LoVo (cell line): ENCODE results near the gene SSBP2.
A peak's percentile ranks its signal among the peaks of the same experiment; 100 is the strongest.

Source experiments
- DNase-seq: peaks from one replicate; pipeline ENCODE4 v3.0.0-alpha.2; 2016; ENCODE audit warnings: low spot score

SSBP2 gene

DNA sequence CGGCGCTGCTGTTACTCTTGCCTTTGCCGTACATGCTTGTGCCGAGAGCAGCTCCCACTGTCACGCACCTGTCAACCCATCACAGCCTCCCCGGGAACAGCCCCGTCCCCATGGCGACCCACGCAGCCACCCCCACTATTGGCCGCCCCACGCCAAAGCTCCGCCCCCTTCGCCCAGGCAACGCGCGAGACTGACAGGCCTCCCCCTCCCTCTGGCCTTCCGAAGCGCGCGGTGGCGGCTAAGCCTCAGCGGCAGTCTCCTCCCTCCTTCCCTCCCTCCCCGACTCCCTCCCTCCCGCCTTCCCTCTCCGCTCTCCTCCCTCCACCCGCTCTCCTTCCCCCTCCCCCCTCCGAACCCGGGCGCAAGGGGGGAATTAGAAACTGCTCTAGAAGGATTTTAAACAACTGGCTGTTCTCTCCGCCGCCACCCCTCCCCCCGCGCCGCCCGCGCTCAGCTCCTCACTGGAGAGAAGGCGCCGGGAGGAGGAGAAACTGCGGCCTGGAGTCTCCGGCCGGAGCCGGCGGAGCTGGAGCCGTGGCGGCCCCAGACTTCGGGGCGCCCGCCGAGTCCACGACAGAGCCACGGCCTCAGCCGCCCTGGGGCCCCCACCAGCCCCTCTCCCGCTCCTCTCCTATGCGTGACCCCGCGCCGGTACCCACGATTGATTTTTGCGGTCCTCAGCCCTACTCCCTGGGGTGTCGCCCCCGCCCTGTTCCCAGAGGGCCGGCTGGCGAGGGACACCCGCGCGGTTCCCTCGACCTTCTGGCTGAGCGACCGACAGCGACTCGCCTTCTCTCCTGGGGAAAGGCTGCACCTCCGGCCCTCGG, at the start of gene SSBP2:
Gene SSBP2 (minus strand): TSS at position 89 of the 827 bp plus-strand sequence. CDS start 55 bp downstream, at position 34.
- DNase-seq, result peak; percentile 98

DNA sequence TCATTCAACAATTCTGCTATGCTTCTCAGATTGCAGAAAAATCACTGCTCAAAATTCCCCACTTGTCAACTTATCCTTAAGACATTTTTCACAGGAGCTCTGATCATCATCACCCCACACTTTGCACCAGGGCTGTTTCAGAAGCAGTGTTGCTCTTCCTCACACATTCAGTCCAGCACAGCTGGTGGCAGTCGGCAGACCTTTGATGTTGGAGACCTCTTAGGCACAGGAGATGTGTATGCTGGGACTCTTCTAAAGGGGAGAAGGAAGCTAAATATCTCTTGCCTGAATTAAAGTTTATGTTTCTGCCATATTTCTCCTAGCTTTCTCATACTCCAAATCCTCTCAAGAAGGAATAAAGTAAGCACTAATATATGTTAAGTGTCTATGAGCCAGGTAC, 44.8 kb upstream of the SSBP2 start:
- no peak for DNase-seq

DNA sequence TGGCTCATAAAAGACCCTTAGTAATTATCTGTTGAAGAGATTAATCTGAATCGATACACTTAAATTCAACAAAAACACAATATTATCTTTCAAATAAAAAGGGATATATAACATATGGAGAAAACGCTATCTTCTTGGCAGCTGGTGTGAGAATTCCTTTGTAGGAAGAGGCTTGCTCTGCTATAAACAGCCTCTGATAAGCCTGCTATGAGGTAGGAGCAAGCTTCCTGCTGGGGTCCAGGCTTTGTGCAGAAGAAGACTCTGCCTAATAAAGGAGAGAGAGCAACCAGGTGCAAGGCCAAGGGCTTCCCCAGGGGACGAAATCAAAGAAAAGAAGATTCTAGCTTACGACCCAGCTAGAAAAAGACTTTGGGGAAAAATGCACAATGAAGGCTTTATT, 43.3 kb upstream of the SSBP2 start:
- DNase-seq, result no peak

DNA sequence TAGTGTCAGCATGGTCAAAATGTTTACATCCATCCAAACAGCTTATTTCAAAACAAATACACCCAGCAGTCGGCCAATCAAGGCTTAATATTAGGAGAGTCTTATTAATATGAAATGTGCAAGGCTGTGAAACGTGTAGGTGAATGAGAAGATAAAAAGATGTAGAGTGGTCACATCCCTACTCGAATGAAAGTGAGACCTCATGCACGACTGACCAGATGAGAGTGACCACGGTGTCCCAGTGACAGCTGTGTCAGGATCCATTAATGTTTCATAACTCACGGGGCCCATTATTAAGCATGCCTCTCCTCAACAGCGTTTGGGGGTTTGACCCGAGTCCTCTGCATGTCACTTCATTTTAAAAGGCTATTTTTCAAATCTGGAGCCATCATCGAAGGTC, 39.4 kb upstream of the SSBP2 start:
- no peak for DNase-seq

DNA sequence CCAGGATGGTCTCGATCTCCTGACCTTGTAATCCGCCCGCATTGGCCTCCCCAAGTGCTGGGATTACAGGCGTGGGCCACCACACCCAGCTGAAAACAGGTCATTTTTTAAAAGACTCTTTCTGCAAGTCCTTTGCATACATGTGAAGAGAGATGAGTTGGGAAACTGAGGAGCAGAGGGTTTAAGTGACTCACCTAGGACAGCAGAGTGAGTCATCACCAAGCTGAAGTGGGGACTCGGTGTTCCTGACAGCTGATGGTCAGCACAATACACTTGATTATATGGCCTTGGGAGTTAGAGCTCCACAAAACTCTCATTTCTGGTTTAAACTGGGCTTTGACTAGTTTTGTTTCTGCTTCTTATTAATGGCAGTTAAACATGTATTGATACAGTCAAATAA, 38.1 kb upstream of the SSBP2 start:
- no peak for DNase-seq

DNA sequence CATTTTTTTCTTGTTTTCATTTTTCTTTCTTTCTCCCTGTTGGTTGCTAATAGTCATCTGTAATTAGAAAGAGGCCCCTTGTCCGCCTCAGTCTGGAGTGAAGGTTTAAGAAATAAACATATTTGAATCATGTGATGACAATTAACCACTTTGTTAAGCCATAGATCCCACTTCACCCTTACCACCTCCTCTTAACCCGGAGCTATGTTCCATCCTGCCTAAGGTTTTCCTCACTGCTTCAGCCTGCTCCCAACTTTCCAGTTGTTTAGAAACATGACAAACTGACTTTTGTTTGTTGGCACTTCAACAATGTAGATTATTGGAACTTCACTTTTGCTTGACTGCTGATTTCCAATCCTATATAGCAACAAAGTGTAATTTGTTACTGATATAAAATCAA, 37.4 kb upstream of the SSBP2 start:
- no peak for DNase-seq

DNA sequence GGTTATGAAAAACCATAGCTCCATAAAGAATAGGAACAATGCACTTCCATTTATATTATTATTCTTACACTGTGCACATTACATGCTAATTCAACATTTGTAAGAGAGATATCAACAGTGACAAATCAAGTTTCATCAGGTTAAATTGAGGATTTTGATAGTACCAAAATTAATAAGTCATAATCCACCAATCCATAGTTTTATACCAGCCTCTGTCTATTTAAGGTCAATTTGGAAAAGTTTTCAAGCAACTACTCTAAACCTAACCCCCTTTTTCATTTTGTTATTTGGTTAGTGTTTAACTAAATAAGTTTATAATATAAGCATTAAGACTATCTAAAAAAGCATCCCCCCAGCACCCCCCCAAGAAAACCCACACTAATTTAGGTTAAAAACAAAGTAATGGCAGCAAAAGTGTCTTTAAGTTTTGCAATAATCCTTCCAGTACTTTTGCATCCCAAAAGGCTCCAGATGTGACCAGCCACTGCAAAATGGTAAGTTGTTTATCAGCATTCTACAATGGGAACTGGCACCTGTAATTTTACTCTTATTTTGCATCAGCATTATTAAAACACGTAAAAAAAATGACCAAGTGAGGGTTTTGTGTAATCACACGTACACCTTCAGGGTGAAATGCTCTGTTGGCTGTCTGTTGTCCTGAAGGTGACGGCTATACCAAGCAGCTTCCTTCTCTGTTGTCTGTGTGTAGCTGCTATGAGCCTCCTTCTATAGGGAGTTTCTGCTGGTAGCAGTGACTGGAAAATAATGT, 36.8 kb upstream of the SSBP2 start:
- DNase-seq, result no peak

DNA sequence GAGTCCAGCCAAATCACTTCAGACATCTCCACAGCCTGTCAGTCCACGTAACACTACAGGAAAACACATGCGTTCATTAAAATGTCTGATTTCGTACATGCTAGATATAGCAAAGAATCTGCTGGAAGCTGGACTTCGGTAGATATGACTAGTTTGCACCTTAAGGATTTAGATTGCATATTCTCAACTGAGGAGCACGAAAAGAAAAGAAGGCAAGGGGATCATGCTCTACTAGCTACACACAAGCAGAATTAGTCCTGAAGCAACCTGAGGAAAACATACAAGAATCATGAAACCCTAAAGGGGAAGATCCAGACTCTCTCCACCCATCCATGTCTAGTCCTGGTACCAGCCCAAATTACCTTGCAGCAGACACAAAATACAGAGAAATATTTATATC, 36.1 kb upstream of the SSBP2 start:
- DNase-seq, result no peak

DNA sequence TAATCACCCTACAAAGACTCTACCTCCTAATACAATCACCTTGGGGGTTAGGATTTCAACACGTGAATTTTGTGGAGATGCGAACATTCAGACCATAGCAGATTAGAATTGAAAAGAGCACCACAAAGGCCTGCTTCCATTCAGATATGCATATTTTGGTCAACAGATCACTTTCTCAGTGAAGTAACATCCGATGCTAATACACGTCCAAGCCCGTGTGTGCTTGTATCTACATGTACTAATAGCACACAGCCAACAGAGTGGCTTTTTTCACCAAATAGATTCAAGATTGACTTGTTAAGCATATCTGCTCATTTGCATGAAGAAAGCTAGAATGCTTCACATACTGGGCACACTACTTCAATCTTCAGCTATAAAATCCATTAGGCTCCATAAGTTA, 35.6 kb upstream of the SSBP2 start:
- DNase-seq, result no peak

DNA sequence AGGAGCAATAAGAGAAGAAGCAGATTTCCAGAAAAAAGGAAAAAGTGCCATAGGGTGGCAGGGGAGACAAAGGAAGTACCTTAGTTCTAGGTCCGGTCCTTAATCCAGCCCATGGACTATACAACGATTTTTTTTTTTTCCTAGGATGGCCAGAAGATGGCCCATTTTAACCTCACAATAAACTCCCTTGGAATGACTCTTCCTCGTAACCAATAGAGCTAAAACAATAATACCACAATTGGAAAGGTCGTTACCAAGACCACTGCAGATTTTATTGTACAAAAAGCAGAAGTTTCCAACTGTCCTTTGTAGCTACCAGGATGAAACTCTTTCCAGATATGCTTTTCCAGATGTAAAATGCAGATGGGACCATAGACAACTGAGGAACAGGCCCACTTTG, 34.4 kb upstream of the SSBP2 start:
- no peak for DNase-seq

DNA sequence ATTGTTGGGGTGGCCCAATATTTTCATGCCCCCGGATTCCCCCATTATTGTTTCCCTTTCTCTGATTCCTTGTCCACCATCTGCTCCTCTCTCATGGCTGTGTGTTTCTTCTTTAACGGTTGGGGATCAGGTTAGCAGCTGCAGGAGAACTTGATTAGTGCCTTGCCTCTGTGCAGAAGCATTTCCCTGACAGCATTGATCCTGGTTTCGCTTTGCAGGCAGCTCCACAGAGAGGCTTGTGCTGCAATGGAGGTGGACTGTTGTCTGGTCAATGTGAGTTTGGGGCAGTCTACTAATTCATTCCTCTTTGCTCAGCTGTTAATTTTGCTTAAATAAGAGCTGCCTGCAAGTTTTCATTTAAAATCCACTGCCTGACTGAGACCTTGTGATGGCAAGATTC, 32.5 kb upstream of the SSBP2 start:
- no peak for DNase-seq

DNA sequence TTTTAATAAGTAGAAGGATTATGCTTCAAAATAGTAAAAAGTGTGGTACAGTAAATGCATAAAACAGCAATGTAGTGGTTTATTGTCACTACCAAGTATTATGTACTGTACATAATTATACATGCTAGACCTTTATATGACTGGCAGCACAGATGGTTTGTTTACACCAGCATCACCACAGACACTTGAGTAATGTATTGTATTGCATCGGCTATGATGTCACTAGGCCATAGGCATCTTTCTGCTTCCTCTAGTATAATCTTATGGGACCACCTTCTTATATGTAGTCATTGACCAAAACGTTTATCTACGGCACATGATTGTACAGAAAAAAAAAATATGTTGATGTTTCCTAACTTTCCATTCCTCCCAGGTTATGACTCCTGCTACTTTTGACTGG, 31.9 kb upstream of the SSBP2 start:
- no peak for DNase-seq

DNA sequence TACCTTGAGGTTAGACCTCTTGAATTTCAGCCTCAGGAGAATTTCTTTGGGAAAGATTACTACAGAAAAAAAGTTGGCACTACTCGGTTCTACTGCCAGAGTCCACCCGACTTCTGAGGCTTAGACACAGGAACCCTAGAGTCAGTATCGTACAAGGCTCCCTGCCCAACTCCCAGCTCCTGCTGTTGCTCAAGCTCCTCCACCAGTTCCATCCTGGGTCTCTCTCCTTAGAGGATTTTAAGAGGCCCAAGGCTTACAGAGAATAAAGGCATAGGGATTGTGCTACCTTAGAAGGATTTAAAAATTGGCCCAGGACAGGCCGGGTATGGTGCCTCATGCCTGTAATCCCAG, 29.0 kb upstream of the SSBP2 start:
- DNase-seq, result no peak

DNA sequence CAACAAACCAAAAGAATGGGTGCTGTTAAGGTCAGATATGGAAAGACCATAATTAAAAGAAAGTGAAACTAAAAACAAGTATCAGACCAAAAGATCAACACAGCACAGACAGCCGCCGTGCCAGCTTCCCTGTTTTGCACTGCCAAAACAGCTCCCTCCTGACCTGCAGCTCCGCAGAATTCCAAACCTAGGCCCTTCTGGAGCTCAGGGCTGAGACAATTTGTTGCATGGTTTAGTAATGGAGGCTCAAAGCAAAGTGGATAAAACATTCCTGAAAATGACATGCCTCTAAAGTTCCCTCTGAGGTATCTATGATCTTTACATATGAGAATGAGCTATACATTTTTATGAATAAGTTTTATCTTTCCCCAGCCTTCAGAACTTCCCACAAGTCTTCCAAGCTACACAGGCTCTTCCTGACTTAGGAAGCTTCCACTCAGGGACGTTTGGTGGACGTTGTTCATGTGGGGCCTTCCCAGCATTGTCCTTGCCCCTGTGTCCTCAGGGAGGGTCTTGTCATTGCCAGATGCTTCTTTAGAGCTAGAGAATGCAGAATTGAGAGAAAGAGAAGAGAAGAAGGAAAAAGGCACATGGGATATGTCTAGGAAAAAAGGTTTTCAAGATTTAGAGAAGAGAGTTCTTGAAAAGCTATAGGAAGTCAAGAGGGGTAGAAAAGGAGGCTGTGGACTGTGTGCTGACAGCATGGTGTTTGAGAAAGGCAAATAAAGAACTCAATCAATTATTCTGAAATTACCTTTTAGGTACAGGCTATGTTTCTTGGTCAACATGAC, 28.4 kb upstream of the SSBP2 start:
- DNase-seq, result peak; percentile 27

DNA sequence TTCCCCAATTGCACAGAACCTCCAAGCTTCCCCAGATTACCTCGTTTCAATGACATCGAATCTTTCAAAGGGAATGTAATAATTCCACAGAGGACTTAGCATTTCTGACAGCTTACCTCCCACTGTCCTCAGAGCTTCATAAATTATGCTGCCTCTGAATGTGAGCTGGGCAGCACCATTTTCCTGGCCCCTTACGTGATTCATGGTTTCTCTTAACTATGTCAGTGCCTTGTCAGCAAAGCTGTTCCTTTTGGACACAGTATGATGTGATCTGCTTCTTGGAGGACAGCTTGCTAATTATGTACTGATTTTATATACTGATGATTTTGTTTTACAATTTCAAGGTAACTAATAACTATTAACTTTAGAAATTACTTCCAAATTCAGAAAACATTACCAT, 27.7 kb upstream of the SSBP2 start:
- no peak for DNase-seq

DNA sequence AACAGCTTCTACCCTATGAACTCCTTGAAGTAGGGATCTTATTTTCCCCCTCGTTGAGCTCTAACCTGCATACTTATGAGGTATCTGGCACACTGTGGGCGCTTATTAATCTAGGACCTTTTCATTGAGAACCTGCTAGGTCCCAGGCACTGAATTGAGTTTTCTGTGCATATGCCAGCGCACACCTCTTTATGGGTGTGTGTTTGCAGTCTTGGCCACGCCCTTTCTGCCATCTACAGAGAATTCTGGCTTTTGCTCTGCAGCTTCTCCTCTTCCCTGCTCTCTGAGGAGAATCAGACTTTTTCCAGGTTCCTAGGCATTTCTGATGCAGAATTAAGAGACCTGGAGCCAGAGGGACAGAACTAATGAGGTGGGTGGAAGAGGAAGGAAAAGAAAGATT, 25.4 kb upstream of the SSBP2 start:
- DNase-seq, result no peak

DNA sequence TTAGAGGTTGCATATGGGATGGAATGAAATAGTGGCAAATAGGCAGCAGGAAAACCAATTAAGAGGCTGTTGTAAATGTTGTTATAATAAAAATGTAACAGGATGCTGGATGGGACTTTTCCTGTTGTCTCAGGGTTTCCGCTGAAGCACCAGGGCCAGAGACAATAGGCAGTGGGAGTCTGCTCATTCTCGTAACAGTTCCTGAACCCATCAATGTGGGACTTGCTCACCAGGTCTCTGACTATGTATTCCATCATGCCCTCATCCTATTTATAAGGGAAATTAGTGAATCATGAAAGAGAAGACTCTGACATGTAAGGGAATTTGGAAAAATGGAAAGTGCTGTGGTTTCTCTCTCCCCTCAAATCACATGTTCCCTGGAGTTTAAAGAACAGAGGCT, 23.5 kb upstream of the SSBP2 start:
- no peak for DNase-seq

DNA sequence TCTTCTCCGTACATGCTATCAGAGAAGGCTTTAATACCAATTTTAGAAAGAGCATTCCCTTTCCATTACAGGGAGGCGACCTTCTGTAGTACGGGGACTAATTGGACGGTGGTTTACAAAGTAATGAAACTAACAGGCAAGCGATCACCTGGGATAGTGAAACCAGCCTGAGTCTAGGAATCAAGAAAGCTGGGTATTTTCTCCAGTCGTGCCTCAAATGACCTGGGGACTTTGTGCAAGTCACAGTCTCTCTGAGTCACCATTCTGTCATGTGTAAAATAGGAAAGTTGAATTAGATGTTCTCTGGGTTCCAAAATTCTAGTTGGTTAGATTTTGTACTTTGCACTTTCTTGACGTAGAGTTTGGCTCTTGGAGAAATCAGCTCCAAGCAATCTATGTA, 22.7 kb upstream of the SSBP2 start:
- DNase-seq, result no peak

DNA sequence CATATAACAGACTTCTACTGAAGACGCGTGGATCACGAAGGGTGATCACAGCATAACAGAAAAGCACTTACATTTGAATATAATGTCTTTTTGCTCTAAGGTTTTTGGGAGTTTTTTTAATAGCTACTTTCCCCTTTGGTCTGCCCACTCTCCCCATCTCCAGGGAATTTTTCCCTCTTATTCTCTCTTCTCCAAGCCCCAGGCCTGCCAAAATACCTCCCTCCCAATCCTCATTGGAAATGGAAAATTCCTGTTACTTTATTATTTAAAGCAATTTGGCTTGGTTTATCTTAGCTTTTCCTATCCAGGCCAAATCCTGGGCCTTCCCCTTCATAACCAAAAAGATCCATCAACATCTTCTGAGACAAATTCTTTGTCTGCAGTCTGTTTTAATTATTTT, 22.3 kb upstream of the SSBP2 start:
- DNase-seq, result no peak

DNA sequence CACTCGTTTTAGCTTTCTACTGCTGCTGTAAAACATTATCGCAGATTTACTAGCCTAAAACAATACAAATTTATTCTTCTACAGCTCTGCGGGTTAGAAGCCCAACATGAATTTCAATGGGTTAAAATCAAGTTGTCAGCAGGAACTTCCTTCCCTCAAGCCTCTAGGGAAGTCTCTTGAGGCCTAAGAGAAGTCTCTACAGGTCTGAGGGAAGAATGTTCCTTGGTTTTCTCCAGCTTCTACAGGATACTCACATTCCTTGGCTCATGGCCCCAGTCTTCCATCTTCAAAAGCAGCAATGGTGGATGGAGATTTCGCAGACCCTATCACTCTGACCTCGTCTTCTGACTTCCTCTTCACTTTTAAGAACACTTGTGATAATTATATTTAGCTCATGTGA, 21.6 kb upstream of the SSBP2 start:
- no peak for DNase-seq

DNA sequence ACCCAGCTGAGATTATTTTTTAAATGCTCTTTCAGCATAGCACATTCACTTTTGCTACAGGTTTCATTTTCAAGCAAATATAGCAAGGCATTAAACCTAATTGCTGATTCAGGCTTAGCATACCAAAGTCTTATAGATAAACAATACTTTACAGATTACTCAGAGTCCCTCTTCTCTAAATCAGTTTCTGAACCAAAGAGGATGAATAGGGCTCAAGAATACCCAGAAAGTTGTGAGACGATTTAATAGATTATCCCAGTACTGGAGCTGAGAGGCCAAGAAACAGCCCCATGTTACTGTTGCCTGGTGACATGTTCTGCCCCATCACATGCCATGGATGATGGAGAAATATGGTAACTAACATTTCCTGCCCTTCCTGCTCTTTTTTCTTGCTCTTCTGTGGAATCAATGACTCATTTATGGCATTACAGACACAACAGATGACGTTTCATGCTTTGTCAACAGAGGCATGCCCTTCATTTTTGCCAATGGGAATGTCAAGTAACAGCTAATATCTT, 18.1 kb upstream of the SSBP2 start:
- DNase-seq, result peak; percentile 62

DNA sequence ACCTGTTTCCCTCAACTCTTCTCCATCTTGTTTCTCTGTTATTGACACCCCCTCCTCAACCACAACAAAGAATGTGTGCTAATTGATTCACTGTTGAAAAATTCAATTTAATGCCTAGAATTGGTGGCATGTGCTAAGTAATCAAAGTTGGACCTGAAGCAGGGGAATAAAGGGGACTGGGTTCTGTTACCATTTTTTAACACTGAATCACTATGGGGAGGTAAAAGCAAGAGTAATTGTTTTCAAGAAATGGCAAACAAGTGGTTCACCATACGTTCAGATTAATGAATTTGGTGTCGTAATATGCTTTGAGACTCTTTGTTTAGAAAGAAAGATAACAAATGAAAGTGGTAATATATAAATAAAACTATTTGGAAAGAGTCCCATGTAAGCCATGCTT, 17.0 kb upstream of the SSBP2 start:
- no peak for DNase-seq

DNA sequence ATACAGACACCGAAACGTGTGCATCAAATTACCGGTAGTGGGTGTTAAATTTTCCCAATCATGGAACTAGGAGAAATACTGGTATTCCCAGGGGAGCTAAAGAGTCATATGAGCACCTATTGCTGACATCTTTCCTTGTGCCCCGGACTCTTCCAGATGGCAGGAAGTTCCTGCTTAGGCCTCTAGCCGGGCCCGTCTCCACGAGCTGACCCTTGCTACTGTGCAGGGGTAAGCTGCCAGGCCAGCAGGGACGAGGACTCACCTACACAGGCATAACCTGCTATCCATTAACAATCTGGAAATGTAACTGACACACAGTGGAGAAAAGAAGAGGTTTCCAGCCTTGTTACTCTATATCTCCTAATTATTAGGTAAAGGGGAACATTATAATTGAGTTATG, 16.2 kb upstream of the SSBP2 start:
- no peak for DNase-seq
